ENCODE measurements around the gene SATB2.

The SATB2 gene

DNA sequence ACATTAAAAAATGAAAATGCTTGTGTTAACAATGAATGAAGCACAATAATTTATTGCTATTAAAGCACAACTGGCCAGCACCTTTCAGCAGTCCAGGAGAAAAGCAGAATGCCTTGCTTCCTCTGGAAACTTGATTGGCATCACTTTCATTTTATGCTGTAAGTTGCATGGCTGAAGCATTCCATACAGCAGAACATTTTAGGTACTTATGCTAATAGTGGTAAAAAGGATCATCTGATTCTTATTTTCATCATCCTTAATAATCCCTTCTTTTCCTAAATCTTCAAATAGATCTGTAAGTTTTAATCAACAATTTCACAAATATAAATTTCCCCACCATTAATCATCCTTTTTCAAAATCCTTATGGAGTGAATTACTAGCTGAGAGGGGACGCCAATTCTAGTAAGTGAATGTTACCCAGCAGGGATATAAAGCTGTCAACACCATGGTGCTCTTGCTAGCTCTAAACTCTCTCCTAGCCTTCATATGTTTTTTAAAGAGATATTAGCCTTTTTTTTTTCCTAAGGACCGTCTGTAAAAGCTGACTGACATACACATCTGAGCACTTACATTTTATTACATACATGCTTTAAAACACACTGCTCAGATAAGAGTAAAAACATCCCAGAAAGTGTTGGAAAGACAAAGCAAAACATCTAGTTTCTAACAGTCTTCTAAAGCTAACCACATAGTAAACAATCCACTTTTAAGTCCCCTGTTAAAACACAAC lies 5.3 kb downstream of the SATB2 start:
- no peak for DNase-seq (ENCODE audit: low read depth)

DNA sequence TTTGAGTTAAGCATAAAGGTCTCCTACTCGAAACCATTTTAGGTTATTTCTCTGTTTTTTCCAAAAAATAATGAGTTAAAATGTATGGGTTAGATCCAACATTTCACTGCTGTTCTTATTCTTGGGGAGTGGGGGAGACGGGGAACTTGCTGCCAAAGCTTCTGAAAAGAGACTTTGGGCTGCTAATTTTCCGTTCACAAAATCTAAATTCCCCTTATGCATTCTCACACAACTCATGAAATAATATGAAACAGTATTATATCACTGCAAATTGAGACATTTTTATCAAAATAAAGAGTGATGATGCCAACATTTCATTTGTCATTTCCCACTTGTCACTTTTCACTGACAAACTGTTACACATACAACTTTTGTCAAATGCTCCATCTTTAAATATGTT lies 7.8 kb downstream of the SATB2 start:
- DNase-seq (ENCODE audit: low read depth): no peak

DNA sequence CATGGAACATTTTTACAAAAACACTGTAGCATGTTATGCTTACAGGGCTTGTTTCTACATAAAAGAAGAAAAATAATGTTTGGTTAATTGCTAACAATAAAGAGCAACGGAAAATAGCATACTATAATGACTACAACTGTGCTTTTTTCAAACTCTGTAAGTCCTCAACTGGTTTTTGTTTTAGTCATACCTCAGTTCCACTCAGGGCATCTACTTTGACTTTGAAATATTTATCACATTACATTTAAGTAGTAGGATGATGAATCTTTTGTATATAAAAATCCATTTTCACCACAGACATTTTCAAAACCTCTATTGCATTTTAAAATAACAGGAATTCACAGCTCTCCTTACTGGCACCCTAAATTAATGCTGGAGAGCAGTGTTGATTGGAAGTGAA lies 8.3 kb downstream of the SATB2 start:
- no peak for DNase-seq (ENCODE audit: low read depth)

GRCh38 chr2:199446996-199447576 lies 10.7 kb downstream of the SATB2 start:
- DNase-seq (ENCODE audit: low read depth): no peak

GRCh38 chr2:199444749-199445148 lies 13.0 kb downstream of the SATB2 start:
- no peak for DNase-seq (ENCODE audit: low read depth)

- no peak for DNase-seq (ENCODE audit: low read depth)
These were observed 14.1 kb downstream of the SATB2 start for GRCh38 chr2:199443589-199444130.

DNA sequence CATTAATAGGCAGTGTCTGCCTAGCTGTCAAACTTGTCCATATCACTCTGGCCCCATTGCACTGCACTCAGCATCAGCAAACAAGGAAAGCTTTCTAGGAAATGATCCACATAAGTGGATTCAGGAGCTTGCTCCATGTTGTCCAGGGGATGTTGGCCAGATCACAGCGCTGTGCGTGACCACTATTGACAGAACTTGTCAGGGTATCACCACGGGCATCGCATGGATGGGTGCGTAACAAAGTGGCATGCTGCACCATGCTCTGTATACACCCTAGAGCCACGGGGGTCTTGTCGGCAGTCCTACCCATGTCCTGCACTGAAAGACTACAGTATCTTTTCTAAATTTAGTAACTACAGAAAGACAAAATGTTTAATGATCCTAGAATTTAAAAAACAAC lies 15.6 kb downstream of the SATB2 start:
- DNase-seq (ENCODE audit: low read depth): no peak

DNA sequence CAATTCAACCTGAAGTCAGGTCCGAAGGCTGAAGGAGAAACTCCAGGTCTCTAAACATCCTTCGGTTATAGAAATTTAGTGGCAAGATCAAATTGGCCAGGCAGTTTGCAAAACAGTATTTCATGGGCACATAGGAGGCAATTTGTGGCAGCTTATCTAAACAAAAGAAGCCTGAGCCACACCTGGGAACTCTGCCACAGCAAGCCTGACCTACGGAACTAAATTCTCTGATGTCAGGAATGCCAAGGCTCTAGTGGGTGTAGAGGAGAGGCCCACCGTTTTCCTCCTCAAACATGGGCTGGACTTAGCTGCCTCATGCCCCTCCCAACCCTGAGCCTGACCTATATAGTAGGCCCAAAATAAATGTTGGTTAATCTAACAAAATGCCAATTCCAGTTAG lies 16.0 kb downstream of the SATB2 start:
- DNase-seq (ENCODE audit: low read depth): no peak

GRCh38 chr2:199440118-199440517 lies 17.6 kb downstream of the SATB2 start:
- DNase-seq (ENCODE audit: low read depth): no peak

DNA sequence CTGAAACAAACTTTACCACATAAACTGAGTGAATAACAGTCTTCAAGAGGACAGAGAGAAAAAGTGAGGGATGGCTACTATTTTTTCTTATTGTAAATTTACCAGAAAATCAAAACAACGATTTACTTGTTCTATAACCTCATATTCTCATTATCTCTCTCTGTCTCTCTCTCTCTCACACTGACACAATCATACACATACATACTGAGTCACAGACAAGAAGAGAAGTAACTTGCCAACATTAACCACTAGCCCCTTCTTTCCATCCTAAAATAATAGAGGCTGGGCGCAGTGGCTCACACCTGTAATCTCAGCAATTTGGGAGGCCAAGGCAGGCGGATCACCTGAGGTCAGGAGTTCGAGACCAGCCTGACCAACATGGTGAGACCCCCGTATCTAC lies 18.2 kb downstream of the SATB2 start:
- no peak for DNase-seq (ENCODE audit: low read depth)

DNA sequence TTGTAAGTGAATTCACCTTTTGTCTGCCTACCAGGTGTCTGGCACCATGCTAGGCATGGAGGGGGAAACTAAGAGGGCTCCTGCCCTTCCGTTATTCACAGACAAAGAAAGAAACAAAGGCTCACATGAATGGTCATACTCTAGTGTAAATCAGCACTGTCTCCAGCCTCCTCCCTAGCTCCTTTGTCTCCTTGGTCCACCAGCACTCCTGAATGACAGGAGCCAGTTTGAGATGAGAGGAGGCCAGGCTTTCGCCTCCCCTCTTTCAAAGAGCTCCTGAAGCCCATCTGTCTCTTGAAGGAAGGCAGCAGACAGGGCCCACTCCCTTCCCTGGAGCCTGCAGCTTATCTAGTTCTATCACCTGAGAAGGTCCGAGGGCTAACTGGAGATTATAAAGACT lies 18.7 kb downstream of the SATB2 start:
- DNase-seq (ENCODE audit: low read depth): no peak

DNA sequence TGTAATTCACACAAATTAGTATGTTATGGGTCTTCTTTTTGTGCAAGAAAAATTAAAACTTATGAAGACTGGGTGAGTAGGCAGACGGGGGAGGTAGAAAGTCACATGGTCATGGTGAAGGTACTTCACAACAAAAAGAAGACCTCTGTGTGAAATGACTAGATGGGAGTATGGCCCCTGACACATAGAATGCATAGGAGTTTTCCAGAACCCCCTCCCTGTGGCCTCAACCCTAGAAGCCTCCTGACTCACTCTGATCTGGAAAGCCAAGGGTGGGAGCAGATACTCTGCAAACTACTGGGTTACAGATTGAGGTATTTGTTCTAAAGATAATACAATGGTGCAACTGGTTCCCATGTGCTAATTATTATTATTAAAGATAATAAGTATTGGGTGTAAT lies 23.2 kb downstream of the SATB2 start:
- no peak for DNase-seq (ENCODE audit: low read depth)

DNA sequence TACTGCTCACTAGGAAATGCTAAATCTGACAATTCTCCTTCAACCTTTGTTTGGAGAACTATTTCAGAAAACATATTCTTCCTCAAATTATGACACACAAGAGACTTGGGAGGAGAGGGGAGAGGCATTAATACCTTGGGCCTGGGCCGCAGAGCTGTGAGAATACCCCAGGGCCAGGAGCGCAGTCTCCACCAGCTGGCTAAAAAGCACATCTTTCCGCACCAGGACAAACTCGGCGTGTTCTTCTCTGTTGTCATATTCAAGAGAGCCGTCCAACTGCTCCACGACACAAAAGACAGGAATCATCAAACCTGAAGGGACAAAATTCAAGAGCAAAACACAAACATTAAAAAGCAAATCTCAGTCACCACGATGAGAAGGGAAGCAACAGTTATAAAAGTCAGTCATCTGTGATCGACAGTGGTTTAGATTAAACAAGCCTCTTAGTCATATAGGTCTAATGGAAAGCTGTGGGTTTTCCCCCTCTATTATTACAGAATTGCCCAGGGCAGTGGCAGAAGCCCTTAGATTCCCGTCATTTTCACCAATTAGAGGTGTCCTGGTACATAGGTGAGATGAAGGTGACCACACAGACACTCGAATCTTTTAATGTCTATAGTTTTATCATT lies 24.4 kb downstream of the SATB2 start:
- DNase-seq (ENCODE audit: low read depth): no peak

- no peak for DNase-seq (ENCODE audit: low read depth)
These were observed 26.0 kb downstream of the SATB2 start for GRCh38 chr2:199431746-199432213.

GRCh38 chr2:199430214-199430613 lies 27.5 kb downstream of the SATB2 start:
- no peak for DNase-seq (ENCODE audit: low read depth)

GRCh38 chr2:199428291-199428690 lies 29.4 kb downstream of the SATB2 start:
- DNase-seq (ENCODE audit: low read depth): no peak

DNA sequence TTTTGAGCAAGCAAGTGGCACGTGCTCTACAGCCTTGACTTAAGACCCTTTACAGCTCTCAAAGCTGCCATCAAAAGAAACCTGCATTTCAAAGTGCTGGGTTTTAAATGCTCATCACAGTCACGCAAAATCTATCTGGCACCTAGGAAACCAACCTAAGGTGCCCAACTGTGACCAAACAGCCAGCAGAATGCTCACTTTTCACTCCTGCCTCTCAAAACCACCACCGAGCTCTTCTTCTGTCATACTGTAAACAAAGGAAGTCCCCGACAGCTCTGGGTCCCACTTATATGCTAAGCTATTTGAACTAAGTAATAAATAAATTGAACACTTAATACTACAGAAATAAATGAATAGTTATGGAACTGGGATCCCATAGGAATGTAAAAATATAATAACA lies 33.6 kb downstream of the SATB2 start:
- no peak for DNase-seq (ENCODE audit: low read depth)

DNA sequence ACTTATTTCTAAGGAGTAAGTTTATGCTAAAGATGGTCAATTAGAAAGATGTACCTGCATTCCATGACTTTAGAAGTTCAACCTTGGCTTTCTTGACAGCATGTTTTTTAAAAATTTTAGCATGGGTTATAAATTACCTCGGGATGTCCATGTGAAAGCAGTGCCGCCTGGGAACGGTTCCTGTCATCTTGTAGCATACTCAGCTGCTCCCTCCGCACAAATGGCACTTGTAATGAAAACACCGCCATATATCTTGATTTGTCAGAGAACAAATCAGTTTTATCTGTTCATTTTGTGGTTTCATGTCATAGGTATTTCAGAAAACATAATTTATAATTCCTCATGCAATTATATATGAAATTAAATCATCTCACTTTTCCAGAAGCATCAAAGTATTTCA lies 38.3 kb downstream of the SATB2 start:
- DNase-seq (ENCODE audit: low read depth): no peak

DNA sequence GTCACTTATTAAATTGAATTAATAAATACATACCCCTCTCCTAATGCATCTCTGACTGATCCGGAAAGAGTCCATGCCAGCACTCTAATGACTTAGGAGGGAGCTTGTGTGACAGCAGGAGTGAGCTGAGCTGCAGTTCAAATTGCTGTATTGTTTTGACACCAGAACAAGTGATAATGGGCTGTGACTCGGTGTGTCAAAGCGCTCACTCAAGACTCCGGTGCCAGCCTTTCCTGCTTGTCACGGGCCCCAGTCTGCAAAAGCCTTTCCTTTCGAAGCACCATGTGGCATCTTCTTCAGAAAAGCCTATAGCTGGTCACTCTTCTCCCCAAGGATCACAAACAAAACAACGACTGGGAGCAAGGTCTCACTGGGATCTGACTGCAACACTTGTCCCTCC lies 43.3 kb downstream of the SATB2 start:
- no peak for DNase-seq (ENCODE audit: low read depth)

DNA sequence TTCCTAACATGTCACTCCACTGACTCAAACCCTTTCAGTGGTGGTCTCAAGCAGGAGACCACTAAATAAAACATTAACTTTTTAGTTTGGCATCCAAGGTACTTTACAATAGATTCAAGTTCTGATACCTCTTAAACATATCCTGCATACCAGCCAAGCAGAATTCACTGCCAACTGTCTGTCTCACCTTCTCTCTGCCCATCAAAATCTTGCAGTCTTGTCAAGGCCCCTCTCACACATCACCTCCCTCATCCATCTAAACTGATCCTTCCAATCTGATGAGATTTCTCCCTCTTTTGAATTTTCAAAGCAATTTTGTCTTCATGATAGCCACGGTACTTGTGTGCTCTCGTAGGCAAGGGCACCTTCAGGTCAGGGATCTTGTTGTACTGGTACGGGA lies 43.7 kb downstream of the SATB2 start:
- DNase-seq (ENCODE audit: low read depth): no peak

GRCh38 chr2:199409759-199410529 lies 47.8 kb downstream of the SATB2 start:
- no peak for DNase-seq (ENCODE audit: low read depth)

GRCh38 chr2:199407421-199407820 lies 50.3 kb downstream of the SATB2 start:
- DNase-seq (ENCODE audit: low read depth): no peak

GRCh38 chr2:199405241-199405640 lies 52.5 kb downstream of the SATB2 start:
- no peak for DNase-seq (ENCODE audit: low read depth)
